HS-5 (cell line): ENCODE results near the gene AIG1.
"Not testable (repeated sequence)": the region's sequence is repeated elsewhere in the genome, so short reads cannot be mapped to it uniquely, and the experiment has no call there.

ENCODE experiments used
- DNase-seq: peaks from one replicate; pipeline ENCODE4 v3.0.0-alpha.2; 2012; ENCODE audit warnings: low read depth

AIG1 gene

DNA sequence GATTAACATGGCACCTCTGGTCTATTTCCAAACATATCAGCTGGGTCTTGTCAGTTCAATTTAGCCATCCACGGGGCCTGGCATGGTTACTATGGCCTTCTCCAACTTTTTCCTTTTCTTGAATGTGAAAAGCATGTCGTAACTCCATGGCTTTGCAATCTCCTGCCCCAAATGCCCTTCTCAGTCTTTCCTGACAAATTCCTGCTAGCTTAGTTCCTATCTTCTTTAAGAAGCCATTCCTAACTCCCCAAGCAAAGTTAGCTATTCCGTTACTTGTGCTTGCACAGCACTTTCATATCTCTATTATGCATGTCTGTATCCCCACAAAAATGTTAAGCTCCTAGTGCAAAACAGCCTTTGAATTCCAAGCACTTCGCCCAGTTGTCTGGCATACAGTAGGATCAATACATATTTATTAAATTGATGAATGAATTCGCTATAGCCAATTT lies 105.6 kb downstream of the AIG1 start:
- DNase-seq: no peak

DNA sequence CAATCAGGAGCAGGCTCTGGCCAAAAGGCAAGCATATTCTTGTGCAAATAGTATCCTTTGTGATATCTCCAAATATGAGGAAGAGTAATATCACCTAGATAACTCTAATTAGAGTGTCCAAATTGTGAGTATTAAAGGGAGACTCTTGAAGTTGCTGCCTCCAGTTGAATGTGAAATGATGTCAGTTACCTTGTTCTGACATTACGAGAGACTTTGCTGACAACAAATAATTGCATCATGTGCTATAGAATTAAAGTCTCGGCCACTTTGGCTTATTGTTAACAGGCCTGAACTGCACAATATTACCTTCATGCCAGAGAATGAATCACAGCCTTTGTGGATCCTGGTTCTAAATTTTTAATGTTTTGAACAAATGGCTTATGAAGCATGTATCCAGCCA lies 106.5 kb downstream of the AIG1 start:
- no peak for DNase-seq

DNA sequence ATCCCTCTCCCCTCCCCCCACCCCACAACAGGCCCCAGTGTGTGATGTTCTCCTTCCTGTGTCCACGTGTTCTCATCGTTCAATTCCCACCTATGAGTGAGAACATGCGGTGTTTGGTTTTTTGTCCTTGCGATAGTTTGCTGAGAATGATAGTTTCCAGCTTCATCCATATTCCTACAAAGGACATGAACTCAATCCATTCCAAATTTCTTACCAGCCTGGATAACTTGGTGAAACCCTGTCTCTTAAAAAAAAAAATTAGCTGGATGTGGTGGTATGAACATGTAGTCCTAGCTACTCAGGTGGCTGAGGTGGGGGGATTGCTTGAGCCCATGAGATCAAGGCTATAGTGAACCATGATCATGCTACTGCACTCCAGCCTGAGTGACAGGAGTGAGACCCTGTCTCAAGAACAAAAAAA lies 107.7 kb downstream of the AIG1 start:
- DNase-seq: not testable (repeated sequence)

DNA sequence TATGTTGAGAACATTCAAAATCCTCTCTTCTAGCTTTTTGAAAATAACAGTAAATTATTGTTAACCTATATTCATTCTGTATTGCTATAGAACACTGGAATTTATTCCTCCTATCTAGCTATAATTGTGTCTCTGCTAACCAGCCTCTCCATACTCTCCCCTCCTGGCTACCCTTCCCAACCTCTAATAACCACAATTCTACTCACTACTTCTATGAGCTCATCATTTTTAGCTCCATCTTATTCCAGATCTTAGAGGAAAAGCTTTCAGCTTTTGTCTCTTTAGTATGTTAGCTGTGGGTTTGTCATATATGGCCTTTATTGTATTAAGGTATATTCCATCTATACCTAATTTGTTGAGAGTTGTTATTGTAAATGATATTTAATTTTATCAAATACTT lies 108.8 kb downstream of the AIG1 start:
- no peak for DNase-seq

DNA sequence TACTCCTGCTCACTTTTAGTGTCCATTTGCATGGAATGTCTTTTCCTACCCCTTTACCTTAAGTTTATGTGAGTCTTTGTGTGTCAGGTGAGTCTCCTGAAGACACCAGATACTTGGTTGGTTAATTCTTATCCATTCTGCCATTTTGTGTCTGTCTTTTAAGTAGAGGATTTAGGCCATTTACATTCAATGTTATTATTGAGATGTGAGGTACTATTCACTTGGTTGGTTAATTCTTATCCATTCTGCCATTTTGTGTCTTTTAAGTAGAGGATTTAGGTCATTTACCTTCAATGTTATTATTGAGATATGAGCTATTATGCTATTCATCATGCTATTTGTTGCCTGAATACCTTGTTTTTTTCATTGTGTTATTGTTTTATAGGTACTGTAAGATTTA lies 113.8 kb downstream of the AIG1 start:
- DNase-seq: no peak

DNA sequence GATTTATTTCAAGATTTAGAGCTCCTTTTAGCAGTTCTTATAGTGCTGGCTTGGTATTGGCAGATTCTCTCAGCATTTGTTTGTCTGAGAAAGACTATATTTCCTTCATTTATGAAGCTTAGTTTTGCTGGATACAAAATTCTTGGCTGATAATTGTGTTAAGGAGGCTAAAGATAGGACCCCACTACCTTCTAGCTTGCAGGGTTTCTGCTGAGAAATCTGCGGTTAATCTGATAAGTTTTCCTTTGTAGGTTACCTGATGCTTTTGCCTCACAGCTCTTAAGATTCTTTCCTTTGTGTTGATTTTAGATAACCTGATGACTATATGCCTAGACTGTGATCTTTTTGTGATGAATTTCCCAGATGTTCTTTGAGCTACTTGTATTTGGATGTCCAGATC lies 114.3 kb downstream of the AIG1 start:
- no peak for DNase-seq

DNA sequence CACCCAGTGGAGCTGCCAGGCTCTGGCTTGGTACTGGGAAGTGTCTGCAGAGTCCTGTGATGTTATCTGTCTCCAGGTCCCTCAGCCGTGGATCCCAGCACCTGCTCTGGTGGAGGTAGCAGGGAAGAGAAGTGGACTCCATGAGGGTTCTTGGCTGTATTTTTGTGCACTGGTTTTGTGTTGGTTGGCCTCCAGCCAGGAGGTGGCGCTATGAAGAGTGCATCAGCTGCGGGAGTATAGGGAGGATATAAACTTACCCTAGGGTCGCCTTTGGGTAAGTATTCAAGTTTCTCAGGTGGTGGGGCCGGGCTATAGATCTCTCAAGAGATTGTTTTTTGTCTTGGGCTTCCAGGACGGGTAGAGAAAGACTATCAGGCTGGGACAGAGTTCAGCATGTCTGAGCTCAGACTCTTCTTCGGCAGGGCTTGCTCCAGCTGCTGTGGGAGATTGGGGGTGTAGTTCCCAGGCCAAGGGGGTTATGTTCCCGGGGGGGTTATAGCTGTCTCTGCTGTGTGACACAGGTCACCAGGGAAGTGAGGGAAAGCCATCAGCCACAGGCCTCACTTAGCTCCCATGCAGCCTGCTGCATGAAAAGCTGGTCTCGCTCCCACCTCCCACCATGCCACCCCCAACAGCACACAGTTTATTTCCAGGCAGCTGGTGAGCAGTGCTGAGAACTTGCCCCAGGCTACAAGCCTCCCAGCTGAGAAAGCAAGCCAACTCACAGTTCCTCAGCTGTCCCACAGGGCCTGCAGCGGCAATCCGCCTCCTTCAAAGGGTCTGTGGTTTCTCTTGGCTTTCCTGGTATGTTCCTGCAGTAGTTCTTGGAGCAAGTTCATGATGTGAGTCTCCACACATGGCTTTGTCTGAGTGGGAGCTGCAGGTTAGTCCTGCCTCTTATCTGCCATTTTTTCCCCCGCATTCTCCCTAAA lies 115.7 kb downstream of the AIG1 start:
- DNase-seq: no peak

DNA sequence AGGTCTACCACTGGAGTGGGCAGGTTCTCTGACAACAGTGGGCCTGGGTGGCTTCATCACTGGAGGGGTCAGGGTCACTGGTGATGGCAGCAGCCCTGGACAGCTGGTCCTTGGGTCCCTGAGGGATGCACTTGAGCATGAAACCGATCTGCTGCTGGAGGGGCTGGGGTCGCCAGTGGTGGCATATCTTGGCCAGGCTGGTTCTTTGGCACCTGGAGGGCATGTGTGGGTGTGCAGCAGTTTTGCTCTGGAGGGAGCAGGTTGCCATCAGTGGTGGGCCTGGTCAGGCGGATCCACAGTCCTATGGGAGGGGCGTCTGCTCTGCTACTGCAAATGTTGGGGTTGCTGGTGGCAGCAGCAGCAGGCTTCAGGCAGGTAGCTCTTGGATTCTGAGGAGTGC lies 117.0 kb downstream of the AIG1 start:
- DNase-seq: no peak

DNA sequence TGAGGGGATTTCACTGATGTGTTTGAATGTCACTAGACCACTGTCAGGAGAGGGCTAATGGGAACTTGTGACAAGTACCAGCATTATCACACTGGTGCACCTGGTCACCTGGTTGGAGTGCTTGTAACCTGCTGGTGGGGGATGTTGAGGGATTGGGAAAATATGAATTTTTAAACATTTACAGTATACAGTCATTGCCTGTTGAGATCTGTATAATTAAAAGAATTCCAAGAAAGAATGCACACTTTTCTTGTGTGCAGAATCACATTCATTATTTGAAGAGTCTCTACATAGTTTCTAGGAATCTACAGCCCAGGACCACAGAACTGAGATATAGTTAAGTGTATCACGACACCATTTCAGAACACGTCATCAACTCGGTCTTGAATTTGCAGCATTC lies 118.4 kb downstream of the AIG1 start:
- no peak for DNase-seq

DNA sequence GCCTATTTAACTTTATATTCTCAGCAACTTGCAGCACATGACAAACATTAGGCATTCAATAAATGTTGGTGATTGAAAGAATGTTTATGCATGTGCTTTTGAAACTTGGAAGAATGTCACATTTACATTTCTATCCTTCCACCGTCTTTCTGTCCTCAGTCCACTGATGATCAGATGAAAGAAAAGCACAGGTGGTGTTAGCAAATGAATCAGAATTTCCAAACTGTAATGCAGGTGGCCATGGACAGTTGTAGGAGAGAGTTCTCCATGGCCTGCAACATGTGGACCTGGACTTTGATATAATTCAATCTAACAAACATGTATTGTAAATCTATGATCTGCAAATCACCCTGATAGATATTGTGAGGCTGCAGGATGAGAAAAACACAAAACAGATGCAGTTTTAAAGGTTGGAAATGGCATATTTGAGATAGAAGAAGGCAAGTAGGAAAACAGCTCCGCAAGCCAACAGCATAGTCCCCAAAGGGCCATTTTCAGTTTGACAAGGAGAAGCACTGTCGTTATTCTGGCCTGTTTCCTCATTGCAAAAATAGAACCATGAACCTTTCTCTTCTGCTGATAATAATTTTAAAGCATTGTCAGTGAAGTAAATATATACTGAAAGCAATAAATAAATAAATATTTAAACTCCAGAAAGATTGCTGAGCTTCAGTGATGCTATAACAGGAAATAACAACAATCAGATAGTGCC lies 119.4 kb downstream of the AIG1 start:
- no peak for DNase-seq

DNA sequence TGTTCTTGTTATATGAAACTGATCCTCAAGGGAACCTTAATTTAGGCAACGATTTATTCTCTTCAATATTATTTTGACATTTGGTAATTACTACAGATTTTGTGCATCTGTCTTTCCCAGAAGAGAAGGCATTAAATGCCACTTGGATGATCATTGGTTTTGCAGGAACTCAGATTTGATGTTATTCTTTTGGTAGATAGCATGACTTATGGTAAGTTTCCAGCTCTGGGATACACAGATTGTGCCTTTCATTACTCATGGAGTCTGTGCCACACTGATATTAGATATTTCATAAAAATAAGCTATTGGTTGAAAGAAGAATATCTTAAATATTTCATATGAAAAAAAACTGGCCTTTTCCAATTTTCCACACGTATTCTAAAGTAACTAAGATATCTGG lies 120.1 kb downstream of the AIG1 start:
- DNase-seq: no peak

DNA sequence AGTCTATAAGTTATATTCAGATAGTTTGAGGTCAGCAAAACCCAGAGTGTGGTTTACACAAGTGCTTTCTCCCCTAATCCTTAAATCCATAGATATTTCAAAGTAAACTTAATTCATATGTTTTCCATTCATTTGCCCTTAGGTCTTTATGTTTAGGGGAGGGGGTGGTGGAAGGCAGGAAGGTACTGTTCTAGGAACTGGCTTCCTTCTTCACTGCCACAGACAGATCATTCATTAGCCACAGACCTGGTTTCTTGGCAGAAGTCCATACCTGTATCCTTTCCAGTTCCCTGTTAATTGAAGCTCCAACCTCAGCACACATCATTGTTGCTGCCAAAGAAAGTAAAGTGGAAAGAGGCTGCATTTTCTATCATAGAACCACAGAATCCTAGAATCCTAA lies 123.0 kb downstream of the AIG1 start:
- no peak for DNase-seq

DNA sequence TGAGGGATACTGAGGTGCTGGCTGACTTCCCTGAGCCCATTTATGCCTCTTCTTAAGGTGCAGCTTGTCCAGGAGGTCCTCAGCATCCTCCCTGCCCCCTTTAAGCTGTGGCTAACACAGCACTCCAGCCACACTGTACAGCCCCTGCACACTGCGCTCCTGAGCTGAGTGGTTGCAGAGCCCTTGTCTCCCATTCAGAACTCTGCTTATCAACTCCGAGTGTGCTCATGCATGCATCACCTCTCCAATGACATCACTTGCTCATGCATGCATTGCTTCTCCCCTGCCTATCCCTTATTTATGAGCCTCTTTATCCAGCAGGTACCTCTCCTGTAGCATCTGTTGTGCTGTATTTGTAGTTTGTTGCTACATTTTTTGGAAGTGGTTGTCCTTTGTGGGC lies 124.6 kb downstream of the AIG1 start:
- DNase-seq: no peak

DNA sequence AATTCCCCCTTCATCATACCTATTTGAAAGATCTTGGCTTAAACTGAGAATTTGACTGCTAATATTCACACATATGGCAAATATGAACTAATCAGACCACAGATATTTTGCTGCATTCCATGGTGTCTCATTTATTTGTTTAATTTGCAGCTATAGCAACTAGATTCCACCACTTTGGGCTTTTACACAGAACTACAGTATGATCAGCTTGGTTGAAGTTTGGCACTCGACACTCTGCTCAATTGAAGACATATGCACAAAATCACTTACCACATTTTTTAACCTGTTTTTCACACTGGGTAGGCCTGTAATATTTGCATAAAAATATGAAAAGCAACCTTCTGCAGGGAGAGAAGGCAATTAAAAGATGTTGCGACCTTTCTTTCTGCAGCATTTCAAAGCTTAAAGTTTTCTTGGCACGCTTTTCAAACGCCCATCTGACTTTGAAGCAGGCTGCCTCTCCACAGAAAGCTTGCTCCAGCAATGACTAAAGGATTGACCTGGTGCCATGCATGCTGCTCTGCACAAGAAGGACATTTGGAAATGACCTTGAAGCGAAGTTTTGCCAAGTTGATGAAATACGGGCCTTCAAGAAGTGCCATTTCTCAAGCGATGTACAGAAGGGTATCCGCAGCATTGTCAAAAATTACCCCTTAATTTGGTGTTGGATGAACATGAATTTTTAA lies 126.7 kb downstream of the AIG1 start:
- DNase-seq: peak; percentile 58

DNA sequence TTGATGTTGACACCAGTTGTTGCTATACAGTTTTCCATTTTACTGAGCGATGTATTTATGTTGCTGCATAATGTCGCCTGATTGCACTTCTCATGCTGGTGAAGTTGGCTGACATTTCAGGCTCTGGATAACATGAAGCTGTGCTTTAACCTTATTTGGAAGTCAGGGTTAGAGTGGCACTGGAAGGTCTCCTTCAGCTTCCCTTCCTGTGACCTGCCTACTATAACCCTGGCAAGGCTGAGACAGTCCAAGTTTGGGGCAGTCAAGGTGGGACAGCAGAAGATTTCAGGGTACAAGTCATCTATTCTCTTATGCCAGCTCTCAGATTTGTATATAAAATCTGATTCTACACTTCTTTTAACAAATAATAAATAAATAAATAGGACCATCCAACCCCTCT lies 127.6 kb downstream of the AIG1 start:
- no peak for DNase-seq

DNA sequence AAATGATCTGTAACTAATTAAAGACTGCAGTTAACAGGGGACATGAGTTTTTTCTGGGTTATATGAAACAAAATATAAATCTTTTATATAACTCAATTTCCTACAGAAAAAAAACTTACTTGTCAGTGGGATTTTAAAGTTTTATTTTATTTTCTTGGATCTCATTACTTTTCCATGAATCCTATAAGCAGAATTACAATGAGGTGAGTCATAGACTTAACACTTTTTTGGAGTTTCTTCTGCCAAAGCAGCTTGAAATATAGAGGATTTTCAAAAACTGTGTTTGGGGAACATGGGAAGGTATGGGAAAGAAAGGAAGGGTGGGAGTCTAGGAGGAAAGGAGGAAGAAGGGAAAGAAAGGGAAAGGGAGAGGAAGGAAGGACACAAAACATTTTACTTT lies 130.7 kb downstream of the AIG1 start:
- DNase-seq: no peak

DNA sequence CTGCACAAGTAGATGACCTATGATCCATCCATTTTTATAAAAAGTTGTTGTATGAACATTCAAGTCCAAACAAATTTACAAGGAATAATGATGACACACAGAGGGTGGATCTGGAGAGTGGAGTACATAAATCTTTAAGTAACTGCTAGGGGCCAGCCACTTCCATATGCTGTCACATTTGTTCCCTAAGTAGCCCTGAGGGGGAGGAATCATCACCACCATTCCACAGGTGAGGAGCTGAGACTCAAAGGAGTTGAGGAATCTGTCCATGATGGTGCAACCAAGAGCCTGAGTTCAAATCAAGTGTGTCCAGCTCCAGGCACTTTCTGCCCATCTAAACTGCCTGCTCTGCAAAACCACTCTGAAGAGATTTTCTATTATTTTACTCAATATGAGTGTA lies 132.1 kb downstream of the AIG1 start:
- DNase-seq: no peak

DNA sequence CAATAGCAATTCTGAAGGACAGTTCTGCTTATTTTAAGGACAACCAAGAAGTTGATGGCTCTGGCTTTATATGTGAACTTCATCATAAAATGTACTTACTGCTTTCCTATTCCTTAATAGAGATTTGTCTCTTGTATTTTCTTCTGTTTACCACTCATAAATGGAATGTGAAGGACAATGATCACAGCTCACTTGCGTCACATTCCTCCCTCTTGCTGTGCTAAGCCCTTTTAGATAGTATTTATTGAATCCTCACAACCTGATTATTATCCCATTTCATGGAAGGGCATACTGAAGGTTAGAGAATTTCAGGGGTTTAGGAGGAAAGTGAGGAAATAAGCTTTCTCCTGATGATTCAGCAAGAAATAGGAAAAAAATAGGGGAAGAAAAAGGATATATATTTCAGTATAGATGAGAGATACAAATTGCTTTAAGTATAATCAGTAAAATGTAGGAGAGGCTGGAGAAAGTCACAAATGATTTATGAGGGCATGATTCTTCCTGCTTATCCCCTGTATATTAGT lies 132.9 kb downstream of the AIG1 start:
- no peak for DNase-seq

DNA sequence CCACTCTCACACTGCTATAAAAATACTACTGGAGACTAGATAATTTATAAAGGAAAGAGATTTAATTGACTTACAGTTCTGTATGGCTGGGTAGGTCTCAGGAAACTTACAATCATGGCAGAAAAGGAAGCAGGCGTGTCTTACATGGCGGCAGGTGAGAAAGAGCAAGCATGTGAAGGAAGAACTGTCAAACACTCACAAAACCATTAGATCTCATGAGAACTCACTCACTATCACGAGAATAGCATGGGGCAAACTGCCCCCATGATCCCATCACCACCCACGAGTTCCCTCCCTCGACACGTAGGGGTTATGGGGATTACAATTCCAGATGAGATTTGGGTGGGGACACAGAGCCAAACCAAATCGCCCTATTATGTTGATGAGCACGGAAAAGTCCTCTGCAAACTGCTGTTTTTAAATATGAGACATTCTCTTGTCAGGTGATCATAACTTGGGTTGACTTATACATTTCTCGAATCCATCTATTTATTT lies 133.5 kb downstream of the AIG1 start:
- no peak for DNase-seq

DNA sequence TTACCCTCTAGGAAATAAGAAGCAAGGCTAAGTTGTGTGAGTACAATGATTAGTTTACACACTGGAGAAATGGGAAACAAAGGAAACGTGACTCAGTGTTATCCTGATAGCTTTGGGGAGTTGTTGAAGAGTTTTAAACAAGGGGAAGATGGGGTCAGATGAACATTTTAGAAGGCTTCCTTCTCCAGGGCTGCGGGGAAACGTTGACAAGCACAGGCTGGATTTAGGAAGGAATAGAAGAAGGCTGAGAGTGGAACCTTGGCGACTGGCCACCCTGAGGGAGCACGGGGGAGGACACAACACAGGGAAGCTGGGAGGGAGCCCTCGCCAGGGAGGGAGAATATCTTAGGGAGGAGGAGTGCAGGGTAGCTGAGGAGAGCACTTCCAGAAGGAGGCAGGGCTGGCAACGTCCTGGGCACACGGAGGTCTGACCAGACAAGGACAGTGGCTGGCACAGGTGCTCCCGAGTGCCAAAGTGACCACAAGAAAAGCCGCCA lies 134.7 kb downstream of the AIG1 start:
- no peak for DNase-seq

DNA sequence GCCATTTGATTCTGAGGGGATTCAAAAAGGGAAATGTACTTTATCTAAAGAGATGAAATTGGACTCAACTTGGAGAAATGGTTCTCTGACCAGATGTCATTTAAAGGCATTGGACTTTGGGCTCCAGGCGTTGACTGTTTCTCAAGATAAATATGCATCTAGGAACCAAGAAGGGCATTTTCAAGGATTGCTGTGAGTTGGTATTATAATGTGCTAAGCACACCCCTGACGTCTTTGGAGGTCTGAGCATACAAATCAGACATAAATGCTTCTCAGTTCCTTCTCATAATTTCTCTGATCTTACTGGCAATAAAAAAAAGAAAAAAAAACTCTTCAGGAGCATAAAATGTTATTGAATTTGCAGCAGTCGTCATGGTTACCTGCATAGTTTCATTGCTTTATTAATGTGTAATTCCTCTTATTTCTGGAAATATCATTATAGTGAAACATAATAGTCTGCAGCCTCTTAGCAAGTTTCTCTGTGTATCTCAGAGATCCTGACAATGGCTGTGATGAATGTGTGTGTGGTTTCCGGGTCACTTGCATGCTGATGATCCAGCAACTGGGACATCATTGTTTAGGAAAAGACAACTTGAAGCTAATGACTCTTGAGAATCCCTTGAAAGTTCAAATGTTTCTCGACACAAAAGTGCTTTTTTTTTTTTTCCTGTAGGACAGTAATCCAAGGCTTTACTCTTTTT lies 136.0 kb downstream of the AIG1 start:
- DNase-seq: no peak

DNA sequence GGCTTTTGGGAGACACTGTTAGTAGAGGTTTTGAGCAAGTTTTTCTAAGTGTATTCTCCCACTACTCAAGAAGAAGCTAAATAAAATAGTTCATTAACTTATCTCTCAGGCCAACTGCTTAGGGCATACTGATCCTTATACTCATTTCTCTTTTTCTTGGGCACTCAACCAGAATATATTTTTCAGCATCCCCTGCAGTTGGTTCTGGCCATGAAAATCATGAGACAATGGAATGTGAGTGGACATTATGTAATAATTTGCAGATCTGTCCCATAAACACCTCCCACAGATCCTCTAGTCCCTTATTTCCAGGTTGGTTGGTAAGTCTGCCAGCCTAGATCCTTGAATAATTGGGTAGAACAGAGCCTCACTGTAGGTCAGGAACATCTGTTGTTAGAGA lies 136.7 kb downstream of the AIG1 start:
- no peak for DNase-seq
